Upper lobe of left lung (tissue), 6 donors: Measurements from ENCODE around the gene PRORP. TPM values are rescaled to one million over a fixed set of nuclear protein-coding genes. Genes with fewer than 3 reads are reported as not detected.

Experiments used
- ATAC-seq, 2 donors: fragments of 200-7000 bp; cut with Tn5 transposase; one replicate each; pipeline ENCODE4 v1.9.1; 2022; ENCODE audit warnings: mild to moderate bottlenecking in 2 of 2, moderate library complexity in 2 of 2; ENCODE audit not compliant: low FRiP score in 2 of 2
- DNase-seq, 2 donors: peaks; one replicate each; pipeline ENCODE4 v3.0.0-alpha.2; 2019 to 2020
- H3K27ac ChIP-seq, 4 donors: fragments of 200-600 bp; sonication (generic); one replicate each; pipeline ENCODE4 v1.5.1; 2016 to 2019
- H3K27me3 ChIP-seq, 4 donors: fragments of 200-600 bp; sonication (generic); one replicate each; pipeline ENCODE4 v1.5.1; 2017 to 2019
- H3K36me3 ChIP-seq, 4 donors: fragments of 200-600 bp; sonication (generic); one replicate each; pipeline ENCODE4 v1.5.1; 2016 to 2019
- H3K4me1 ChIP-seq, 4 donors: fragments of 200-600 bp; sonication (generic); one replicate each; pipeline ENCODE4 v1.5.1; 2018 to 2019
- H3K4me3 ChIP-seq, 4 donors: fragments of 200-600 bp; sonication (generic); one replicate each; pipeline ENCODE4 v1.5.1; 2017 to 2019; ENCODE audit warnings: mild to moderate bottlenecking in 2 of 4, moderate library complexity in 1 of 4
- H3K9me3 ChIP-seq, 4 donors: fragments of 200-600 bp; sonication (generic); one replicate each; pipeline ENCODE4 v1.5.1; 2018 to 2019
- EP300 ChIP-seq, 4 donors: sonication (generic); formaldehyde crosslinking; IDR thresholded peaks; one replicate each; pipeline ENCODE4 v1.5.1; 2017; ENCODE audit warnings: antibody characterized with exemption in 4 of 4, control low read depth in 2 of 4
- POLR2A ChIP-seq, 4 donors: fragments of 450-650 bp; IDR thresholded peaks; one replicate each; pipeline ENCODE4 v1.5.1; 2016 to 2017; ENCODE audit warnings: antibody characterized with exemption in 4 of 4, mild to moderate bottlenecking in 2 of 4
- POLR2AphosphoS5 ChIP-seq, 2 donors: sonication (generic); formaldehyde crosslinking; IDR thresholded peaks; one replicate each; pipeline ENCODE4 v1.5.1; 2017; ENCODE audit warnings: antibody characterized with exemption in 2 of 2
- WGBS, 2 donors: methylation state at CpG; one replicate each; pipeline ENCODE4 v1.1.5; 2017 to 2018; 5-methylcytosine and 5-hydroxymethylcytosine counted together
- total RNA-seq, 6 donors: library from RNA; depleted of rRNA in 4 of 6; stranded (reverse); fragments of >200 nt in 4 of 6; gene quantifications; one replicate each; pipeline versions ENCODE4 v1.1.0 to v1.2.1, GENCODE V29; 2016 to 2021
- TF ChIP-seq, protein P1 (sequence below), 6 experiments: fragments of 450-650 bp in 4 of 6; fragments of 200-600 bp in 2 of 6; sonication (generic) in 2 of 6; IDR thresholded peaks; one replicate each; pipeline ENCODE4 v1.5.1; 2016 to 2019; ENCODE audit warnings: antibody characterized with exemption in 6 of 6
- donor health status: DM: no; HTN: no; CAD: no; lungs with moderate emphysema.
- donor health status: DM: no; HTN: yes; CAD: no; lungs with severe emphysema.

Gene PRORP
- total RNA-seq, 6 donors from 2014 or later, result 19.0 to 43.3 (median 30.2) TPM

DNA sequence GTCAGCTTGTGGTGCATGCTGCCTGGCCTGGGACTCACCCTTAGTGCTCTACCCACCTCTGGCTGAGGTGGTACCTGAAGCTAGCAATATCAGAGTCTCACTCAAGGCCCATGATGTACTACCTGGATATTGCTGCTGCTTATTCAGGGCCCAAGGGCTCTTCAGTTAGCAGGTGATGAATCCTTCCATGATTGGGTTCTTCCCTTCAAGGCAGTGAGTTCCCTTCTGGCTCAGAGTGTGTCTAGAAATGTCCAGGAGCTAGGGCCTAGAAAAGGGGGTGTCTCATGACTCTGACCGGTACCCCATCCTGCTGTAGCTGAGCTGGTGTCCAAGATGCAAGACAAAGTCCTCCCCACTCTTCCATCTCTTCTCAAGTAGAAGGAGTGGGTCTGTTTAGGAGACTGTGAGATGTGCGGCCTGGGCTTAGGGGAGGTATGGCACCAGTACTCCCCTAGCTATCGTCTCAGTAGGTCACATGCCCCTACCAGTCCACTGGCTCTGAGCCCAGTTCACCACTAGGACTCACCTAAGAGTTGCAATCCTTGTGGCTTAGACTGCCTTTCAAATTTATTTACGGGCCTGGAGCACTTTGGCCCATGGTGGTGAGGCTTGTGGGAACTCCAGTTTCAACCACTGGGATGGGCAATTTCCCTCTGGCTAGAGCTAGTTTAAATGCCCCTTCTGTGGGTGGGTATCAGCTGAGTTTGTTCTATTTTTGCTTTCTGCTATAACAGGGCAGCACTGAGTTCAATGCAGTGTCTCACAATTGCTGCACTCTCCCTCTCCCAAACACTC lies 12.2 kb downstream of the PRORP start:
- Histone ChIP-seq H3K9me3 (no peaks in the 10 kb centered on the region), H3K4me1 (no peaks in the 10 kb centered on the region), H3K36me3 (peaks cover 0 to 28% (median 11%) of the 10 kb centered on the region in 4 donors), H3K27me3 (no peaks in the 10 kb centered on the region), H3K27ac (no peak overlapping the region), H3K4me3 (no peak overlapping the region)
- peak in 1 of 2 donors; percentile 29 for DNase-seq
- WGBS, 2 donors, result 67 to 88% methylated on average over 1 to 4 of the region's 4 CpGs
- ATAC-seq, result peak in 1 of 2 donors; percentile 57
- TF ChIP-seq EP300 (IDR thresholded peaks at IDR 0.05), result no peak
- TF ChIP-seq POLR2AphosphoS5 (IDR thresholded peaks at IDR 0.05), result no peak
- TF ChIP-seq, protein P1, sequence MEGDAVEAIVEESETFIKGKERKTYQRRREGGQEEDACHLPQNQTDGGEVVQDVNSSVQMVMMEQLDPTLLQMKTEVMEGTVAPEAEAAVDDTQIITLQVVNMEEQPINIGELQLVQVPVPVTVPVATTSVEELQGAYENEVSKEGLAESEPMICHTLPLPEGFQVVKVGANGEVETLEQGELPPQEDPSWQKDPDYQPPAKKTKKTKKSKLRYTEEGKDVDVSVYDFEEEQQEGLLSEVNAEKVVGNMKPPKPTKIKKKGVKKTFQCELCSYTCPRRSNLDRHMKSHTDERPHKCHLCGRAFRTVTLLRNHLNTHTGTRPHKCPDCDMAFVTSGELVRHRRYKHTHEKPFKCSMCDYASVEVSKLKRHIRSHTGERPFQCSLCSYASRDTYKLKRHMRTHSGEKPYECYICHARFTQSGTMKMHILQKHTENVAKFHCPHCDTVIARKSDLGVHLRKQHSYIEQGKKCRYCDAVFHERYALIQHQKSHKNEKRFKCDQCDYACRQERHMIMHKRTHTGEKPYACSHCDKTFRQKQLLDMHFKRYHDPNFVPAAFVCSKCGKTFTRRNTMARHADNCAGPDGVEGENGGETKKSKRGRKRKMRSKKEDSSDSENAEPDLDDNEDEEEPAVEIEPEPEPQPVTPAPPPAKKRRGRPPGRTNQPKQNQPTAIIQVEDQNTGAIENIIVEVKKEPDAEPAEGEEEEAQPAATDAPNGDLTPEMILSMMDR (IDR thresholded peaks at IDR 0.05), result no peak
- no peak for TF ChIP-seq POLR2A (IDR thresholded peaks at IDR 0.05)

DNA sequence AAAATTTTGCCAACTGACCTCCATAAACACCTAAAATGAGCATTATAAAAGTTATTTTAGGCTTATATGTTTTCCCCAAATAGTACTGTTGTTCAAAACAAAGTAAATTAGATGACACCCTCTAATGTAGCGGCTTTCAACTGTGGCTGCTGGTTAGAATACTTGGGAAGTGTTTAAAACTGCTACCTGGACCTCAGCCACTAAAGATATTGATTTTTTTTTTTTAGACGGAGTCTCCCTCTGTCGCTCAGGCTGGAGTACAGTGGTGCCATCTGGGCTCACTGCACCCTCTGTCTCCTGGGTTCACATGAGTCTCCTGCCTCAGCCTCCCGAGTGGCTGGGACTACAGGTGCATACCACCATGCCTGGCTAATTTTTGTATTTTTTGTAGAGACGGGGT lies 16.2 kb downstream of the PRORP start:
- no peaks in the 10 kb centered on the region for H3K4me1 ChIP-seq
- H3K36me3 ChIP-seq, result peaks cover 0 to 24% (median 7%) of the 10 kb centered on the region in 4 donors
- no peak overlapping the region for H3K27ac ChIP-seq
- no peak for DNase-seq
- TF ChIP-seq, protein P1 (IDR thresholded peaks at IDR 0.05), result no peak
- no peak for TF ChIP-seq POLR2A (IDR thresholded peaks at IDR 0.05)
- no peak for TF ChIP-seq EP300 (IDR thresholded peaks at IDR 0.05)
- TF ChIP-seq POLR2AphosphoS5 (IDR thresholded peaks at IDR 0.05), result no peak
- no peak for ATAC-seq
- H3K27me3 ChIP-seq, result no peaks in the 10 kb centered on the region
- H3K9me3 ChIP-seq, result no peaks in the 10 kb centered on the region
- H3K4me3 ChIP-seq, result no peak overlapping the region
- 89% methylated on average over 5 of the region's 5 CpGs; no CpG with 5 or more reads in 1 of the 2 donors for WGBS, 2 donors

DNA sequence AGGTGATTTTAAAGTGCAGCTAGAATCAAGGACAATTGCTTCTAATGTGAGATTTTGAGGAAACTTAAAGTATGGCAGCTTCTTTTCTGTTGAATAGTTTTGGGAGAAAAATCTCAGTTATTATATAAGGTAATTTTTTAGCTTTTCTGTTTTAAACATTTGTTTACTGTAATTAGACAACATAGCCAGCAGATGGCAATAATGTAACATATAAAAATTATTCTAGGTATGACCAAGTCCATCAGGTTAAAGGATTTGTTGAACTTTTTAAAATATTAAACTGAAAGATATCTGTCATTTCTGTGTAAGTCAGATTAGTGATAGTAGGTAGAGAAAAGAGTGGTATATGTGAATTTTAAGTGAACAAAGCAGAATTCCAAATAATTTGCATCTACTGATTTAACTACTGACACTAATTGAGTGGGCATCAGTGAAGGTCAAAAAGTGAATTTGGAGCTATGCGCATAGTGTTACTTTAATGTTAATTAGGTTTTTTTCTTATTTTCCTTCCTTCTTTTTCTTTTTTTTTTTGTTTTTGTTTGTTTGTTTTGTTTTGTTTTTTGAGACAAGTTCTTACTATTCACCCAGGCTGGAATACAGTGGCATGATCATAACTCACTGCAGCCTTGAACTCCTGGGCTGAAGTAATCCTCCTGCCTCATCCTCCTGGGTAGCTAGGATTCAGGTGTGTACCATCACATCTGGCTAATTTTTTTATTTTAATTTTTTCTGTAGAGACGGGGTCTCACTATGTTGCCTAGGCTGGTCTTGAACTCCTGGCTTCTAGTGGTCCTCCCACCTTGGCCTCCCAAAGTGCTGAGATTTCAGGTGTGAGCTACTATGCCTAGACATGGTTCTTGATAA lies 18.6 kb downstream of the PRORP start:
- Histone ChIP-seq H3K36me3 (peaks cover 0 to 9% (median 1%) of the 10 kb centered on the region in 4 donors), H3K27me3 (no peaks in the 10 kb centered on the region), H3K4me3 (no peak overlapping the region), H3K27ac (no peak overlapping the region), H3K4me1 (no peaks in the 10 kb centered on the region), H3K9me3 (no peaks in the 10 kb centered on the region)
- DNase-seq (no peak), ATAC-seq (peak in 1 of 2 donors; percentile 68)
- WGBS, 2 donors, result 99% methylated on average over 2 of the region's 2 CpGs; no CpG with 5 or more reads in 1 of the 2 donors
- TF ChIP-seq POLR2AphosphoS5 (IDR thresholded peaks at IDR 0.05) (no peak), EP300 (IDR thresholded peaks at IDR 0.05) (no peak)
- TF ChIP-seq, protein P1 (IDR thresholded peaks at IDR 0.05), result peak in 4 of 6 experiments; percentile 38 to 64 (median 44)

DNA sequence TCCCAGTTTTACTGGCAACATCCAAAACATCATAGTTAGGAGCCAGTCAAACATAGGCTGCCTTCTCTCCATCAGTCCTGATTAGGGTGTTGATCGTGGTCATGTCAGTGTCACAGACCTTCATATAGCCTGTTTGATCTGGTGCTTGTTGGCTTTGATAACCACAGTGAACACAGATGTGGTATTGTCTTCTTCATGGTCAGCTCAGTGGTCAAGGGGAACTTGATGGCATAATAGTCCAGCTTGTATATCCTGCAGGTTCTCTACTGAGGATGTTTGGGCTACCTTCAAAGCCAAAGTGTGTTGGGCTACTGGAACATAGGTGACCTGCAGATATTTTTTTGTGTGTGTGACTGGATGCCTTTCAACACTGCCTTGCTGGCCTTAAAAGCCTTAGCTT lies 21.7 kb downstream of the PRORP start:
- ATAC-seq (no peak), DNase-seq (no peak)
- WGBS, 2 donors, result 100% methylated on average over 1 of the region's 1 CpG; no CpG with 5 or more reads in 1 of the 2 donors
- Histone ChIP-seq H3K36me3 (peaks cover 0 to 9% (median 2%) of the 10 kb centered on the region in 4 donors), H3K27me3 (no peaks in the 10 kb centered on the region), H3K4me3 (no peak overlapping the region), H3K27ac (no peak overlapping the region), H3K9me3 (no peaks in the 10 kb centered on the region), H3K4me1 (no peaks in the 10 kb centered on the region)
- TF ChIP-seq EP300 (IDR thresholded peaks at IDR 0.05) (no peak), POLR2A (IDR thresholded peaks at IDR 0.05) (no peak), POLR2AphosphoS5 (IDR thresholded peaks at IDR 0.05) (no peak)
- TF ChIP-seq, protein P1 (IDR thresholded peaks at IDR 0.05), result no peak
